Omental fat pad (tissue), 4 donors: Measurements from ENCODE around the gene CEP170B. TPM values are rescaled to one million over a fixed set of nuclear protein-coding genes. Genes with fewer than 3 reads are reported as not detected.

Experiments
- ATAC-seq: fragments of 150-250 bp; one replicate; pipeline ENCODE4 v1.9.1; 2016; ENCODE audit warnings: mild to moderate bottlenecking, moderate library complexity; ENCODE audit not compliant: low FRiP score
- DNase-seq: peaks from one replicate; pipeline ENCODE4 v3.0.0-alpha.2; 2019; ENCODE audit warnings: low spot score
- total RNA-seq, 4 donors: library from RNA; depleted of rRNA; stranded (reverse); fragments of >200 nt; gene quantifications; one replicate each; pipeline ENCODE4 v1.1.0, GENCODE V29; 2016
- TF ChIP-seq, protein P1 (sequence below), 3 donors: fragments of 450-650 bp; IDR thresholded peaks; one replicate each; pipeline ENCODE4 v1.5.1; 2016 to 2017; ENCODE audit warnings: antibody characterized with exemption in 3 of 3, mild to moderate bottlenecking in 3 of 3, moderate library complexity in 2 of 3

CEP170B gene
- total RNA-seq, 4 donors from 2014 or later: 5.5 to 29.3 (median 13.0) TPM

GRCh38 chr14:104928391-104929133 is 63.5 kb downstream of the CEP170B start:
- DNase-seq: no peak
- TF ChIP-seq, protein P1, sequence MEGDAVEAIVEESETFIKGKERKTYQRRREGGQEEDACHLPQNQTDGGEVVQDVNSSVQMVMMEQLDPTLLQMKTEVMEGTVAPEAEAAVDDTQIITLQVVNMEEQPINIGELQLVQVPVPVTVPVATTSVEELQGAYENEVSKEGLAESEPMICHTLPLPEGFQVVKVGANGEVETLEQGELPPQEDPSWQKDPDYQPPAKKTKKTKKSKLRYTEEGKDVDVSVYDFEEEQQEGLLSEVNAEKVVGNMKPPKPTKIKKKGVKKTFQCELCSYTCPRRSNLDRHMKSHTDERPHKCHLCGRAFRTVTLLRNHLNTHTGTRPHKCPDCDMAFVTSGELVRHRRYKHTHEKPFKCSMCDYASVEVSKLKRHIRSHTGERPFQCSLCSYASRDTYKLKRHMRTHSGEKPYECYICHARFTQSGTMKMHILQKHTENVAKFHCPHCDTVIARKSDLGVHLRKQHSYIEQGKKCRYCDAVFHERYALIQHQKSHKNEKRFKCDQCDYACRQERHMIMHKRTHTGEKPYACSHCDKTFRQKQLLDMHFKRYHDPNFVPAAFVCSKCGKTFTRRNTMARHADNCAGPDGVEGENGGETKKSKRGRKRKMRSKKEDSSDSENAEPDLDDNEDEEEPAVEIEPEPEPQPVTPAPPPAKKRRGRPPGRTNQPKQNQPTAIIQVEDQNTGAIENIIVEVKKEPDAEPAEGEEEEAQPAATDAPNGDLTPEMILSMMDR (IDR thresholded peaks at IDR 0.05): no peak
- no peak for ATAC-seq

DNA sequence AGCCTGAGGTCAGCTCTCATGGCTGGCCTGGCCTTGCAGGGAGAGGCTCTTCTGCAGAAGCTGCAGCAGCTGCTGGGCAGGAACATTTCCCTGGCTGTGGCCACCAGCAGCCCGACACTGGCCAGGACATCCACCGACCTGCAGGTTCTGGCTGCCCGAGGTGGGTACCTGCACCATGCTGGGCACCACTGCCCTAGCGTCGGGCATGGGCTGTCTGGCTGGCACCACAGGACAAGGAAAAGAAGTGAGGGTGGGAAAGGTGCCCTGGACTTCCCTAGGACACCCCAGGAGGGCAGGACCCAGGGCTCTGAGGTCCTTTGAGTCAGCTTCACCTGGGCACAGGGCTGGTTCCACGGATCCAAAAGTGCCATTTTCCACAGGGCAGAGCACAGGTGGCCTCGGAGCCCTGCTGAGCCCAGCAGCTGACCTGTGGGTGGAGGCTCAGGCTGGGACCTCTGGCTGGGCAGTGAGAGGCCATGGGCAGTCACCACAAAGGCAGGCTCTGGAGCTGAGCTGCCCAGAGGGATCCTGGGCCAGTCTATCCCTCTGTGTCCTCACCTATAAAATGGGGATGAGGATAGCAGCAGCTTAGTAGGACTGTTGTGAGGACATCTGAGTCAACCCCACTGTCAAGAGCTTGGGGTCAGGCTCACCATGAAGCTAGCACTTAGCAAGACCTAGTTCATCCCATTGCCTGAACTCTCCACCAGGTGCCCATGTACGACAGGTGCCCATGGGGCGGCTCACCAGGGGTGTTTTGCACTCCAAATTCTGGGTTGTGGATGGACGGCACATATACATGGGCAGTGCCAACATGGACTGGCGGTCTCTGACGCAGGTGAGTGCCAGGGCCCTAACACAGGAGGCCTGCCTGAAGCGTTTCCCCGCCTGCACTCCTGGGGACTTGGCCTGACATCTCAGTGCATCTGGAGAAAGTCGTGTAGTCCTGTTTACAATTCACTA is 64.5 kb downstream of the CEP170B start:
- no peak for DNase-seq
- no peak for ATAC-seq

DNA sequence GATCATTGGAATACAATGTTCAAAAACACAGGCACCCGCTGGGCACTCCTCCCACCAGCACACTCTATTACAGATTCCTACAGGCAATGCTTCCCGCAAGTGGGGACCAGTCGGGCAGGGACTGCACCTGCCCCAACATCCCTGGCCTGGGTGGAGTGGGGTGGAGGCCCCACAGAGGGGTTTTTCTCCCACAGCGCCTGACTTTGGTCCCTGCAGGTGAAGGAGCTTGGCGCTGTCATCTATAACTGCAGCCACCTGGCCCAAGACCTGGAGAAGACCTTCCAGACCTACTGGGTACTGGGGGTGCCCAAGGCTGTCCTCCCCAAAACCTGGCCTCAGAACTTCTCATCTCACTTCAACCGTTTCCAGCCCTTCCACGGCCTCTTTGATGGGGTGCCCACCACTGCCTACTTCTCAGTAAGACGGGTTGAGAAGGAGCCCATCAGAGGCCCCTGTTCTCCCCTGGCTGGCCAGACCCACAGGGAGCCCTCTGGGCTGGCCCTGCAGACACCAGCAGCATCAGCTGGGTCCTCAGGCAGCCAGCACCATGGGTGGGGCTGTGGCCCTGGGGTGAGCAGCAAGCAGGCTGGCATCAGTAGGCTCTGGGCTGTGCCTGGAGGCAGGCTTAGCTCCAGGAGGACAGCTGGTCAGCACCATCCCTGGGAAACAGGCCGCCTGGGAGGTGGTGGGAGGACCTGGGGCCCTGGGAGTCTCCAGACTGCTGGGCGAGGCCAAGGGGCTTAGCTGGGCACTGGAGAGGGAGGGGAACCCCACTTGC is 65.6 kb downstream of the CEP170B start:
- ATAC-seq (no peak), DNase-seq (no peak)
- TF ChIP-seq, protein P1 (IDR thresholded peaks at IDR 0.05): no peak

More for the DNA sequence above, 64.5 kb downstream of the CEP170B start:
- TF ChIP-seq, protein P1 (IDR thresholded peaks at IDR 0.05): no peak

GRCh38 chr14:104931304-104931770 is 66.3 kb downstream of the CEP170B start:
- TF ChIP-seq, protein P1 (IDR thresholded peaks at IDR 0.05): no peak
- no peak for ATAC-seq
- no peak for DNase-seq

- TF ChIP-seq, protein P1 (IDR thresholded peaks at IDR 0.05): no peak
- no peak for ATAC-seq
- no peak for DNase-seq
Measured at GRCh38 chr14:104931771-104932675, 67.0 kb downstream of the CEP170B start.
